Activated CD4-positive, CD25-positive, alpha-beta regulatory T cell treated with anti-CD3 and anti-CD28 coated beads, Interleukin-2, amount 50 U/mL, for 16 hours (primary cell): Measurements from ENCODE around the gene RECK.

Source experiments
- DNase-seq: peaks from one replicate; pipeline ENCODE4 v3.0.0-alpha.2; 2020; ENCODE audit warnings: low read depth, low spot score

RECK gene

GRCh38 chr9:36029202-36029601 is 7.5 kb upstream of the RECK start:
- DNase-seq: no peak

GRCh38 chr9:36029765-36030528 is 6.8 kb upstream of the RECK start:
- DNase-seq: no peak

GRCh38 chr9:36030871-36031270 is 5.8 kb upstream of the RECK start:
- no peak for DNase-seq

GRCh38 chr9:36031774-36032555 is 4.7 kb upstream of the RECK start:
- DNase-seq: no peak

- DNase-seq: no peak
These were observed 2.9 kb upstream of the RECK start for GRCh38 chr9:36033788-36034187.

GRCh38 chr9:36034234-36034633 is 2.5 kb upstream of the RECK start:
- no peak for DNase-seq

- DNase-seq: no peak
These were observed 1.7 kb upstream of the RECK start for GRCh38 chr9:36035006-36035405.

GRCh38 chr9:36036253-36036779 is 397 bp upstream of the RECK start:
- no peak for DNase-seq

- no peak for DNase-seq
These were observed 923 bp downstream of the RECK start for GRCh38 chr9:36037549-36038122.

GRCh38 chr9:36039121-36039520 is 2.4 kb downstream of the RECK start:
- DNase-seq: no peak

GRCh38 chr9:36039696-36040095 is 3.0 kb downstream of the RECK start:
- no peak for DNase-seq

GRCh38 chr9:36040271-36040925 is 3.7 kb downstream of the RECK start:
- no peak for DNase-seq

- DNase-seq: no peak
These were observed 4.8 kb downstream of the RECK start for GRCh38 chr9:36041506-36041905.

GRCh38 chr9:36045610-36046009 is 8.9 kb downstream of the RECK start:
- DNase-seq: no peak

GRCh38 chr9:36046923-36047322 is 10.2 kb downstream of the RECK start:
- DNase-seq: no peak

GRCh38 chr9:36049408-36049807 is 12.7 kb downstream of the RECK start:
- DNase-seq: no peak

GRCh38 chr9:36050476-36050875 is 13.8 kb downstream of the RECK start:
- DNase-seq: no peak

- no peak for DNase-seq
These were observed 14.6 kb downstream of the RECK start for GRCh38 chr9:36051317-36051716.

- DNase-seq: no peak
These were observed 17.3 kb downstream of the RECK start for GRCh38 chr9:36053971-36054370.

- no peak for DNase-seq
These were observed 20.2 kb downstream of the RECK start for GRCh38 chr9:36056896-36057295.

GRCh38 chr9:36063804-36064447 is 27.2 kb downstream of the RECK start:
- DNase-seq: no peak
